GM18502 (cell line): ENCODE results near the gene FILIP1.
A peak's percentile ranks its signal among the peaks of the same experiment; 100 is the strongest.

Experiments
- ATAC-seq: cut with Tn5 transposase; IDR thresholded peaks from one replicate; pipeline ENCODE4 v1.9.1; 2021; ENCODE audit warnings: mild to moderate bottlenecking; ENCODE audit not compliant: unreplicated experiment, poor library complexity

FILIP1 gene

GRCh38 chr6:75494290-75494689 is 690 bp upstream of the FILIP1 start:
- no peak for ATAC-seq

GRCh38 chr6:75492386-75493153 is 1.0 kb downstream of the FILIP1 start:
- peak; percentile 50 for ATAC-seq

- ATAC-seq: no peak
These were observed 2.3 kb downstream of the FILIP1 start for GRCh38 chr6:75491291-75491690.

- ATAC-seq: no peak
These were observed 2.9 kb downstream of the FILIP1 start for GRCh38 chr6:75490706-75491105.

- no peak for ATAC-seq
These were observed 4.6 kb downstream of the FILIP1 start for GRCh38 chr6:75489025-75489424.

- ATAC-seq: no peak
These were observed 5.6 kb downstream of the FILIP1 start for GRCh38 chr6:75488033-75488432.

GRCh38 chr6:75486850-75487518 is 6.6 kb downstream of the FILIP1 start:
- no peak for ATAC-seq

- ATAC-seq: peak; percentile 74
These were observed 9.1 kb downstream of the FILIP1 start for GRCh38 chr6:75484535-75484934.

GRCh38 chr6:75483136-75483952 is 10.3 kb downstream of the FILIP1 start:
- ATAC-seq: no peak

- ATAC-seq: no peak
These were observed 11.5 kb downstream of the FILIP1 start for GRCh38 chr6:75481936-75482593.

- ATAC-seq: no peak
These were observed 12.2 kb downstream of the FILIP1 start for GRCh38 chr6:75481394-75481793.

- ATAC-seq: no peak
These were observed 13.2 kb downstream of the FILIP1 start for GRCh38 chr6:75480425-75480824.

- no peak for ATAC-seq
These were observed 13.9 kb downstream of the FILIP1 start for GRCh38 chr6:75479712-75480111.

- no peak for ATAC-seq
These were observed 14.7 kb downstream of the FILIP1 start for GRCh38 chr6:75478929-75479328.

GRCh38 chr6:75472885-75473284 is 20.7 kb downstream of the FILIP1 start:
- ATAC-seq: peak; percentile 92

- no peak for ATAC-seq
These were observed 25.6 kb downstream of the FILIP1 start for GRCh38 chr6:75467966-75468365.

- ATAC-seq: no peak
These were observed 26.3 kb downstream of the FILIP1 start for GRCh38 chr6:75467284-75467683.

GRCh38 chr6:75466636-75467035 is 27.0 kb downstream of the FILIP1 start:
- no peak for ATAC-seq

- ATAC-seq: no peak
These were observed 29.7 kb downstream of the FILIP1 start for GRCh38 chr6:75463908-75464307.

GRCh38 chr6:75463061-75463460 is 30.5 kb downstream of the FILIP1 start:
- no peak for ATAC-seq

GRCh38 chr6:75460681-75461080 is 32.9 kb downstream of the FILIP1 start:
- no peak for ATAC-seq
